Natural killer cell treated with Interleukin-12 subunit alpha and Interleukin-12 subunit beta and Interleukin-15 and Interleukin-18, amount 100 ng/mL, for 72 hours (primary cell): ENCODE results near the gene VANGL2. TPM values are rescaled to one million over a fixed set of nuclear protein-coding genes. Genes with fewer than 3 reads are reported as not detected.
A peak's percentile ranks its signal among the peaks of the same experiment; 100 is the strongest.
"Not testable (repeated sequence)": the region's sequence is repeated elsewhere in the genome, so short reads cannot be mapped to it uniquely, and the experiment has no call there.

Experiments used
- ATAC-seq, 2 donors: fragments of 150-1000 bp; cut with Tn5 transposase in 1 of 2; sonication (Bioruptor Pico), chemical (Tn5 transposase) in 1 of 2; 2 replicates each; pipeline ENCODE4 v1.10.0; 2021
- DNase-seq: peaks from one replicate; pipeline ENCODE4 v3.0.0; 2022; ENCODE audit warnings: low spot score
- H3K27ac Mint-ChIP-seq, 2 donors: 1 replicate in 1 of 2; 2 replicates in 1 of 2; pipeline ENCODE4 v1.8.0; 2022; ENCODE audit warnings: mixed read lengths in 2 of 2, mild to moderate bottlenecking in 1 of 2, moderate library complexity in 1 of 2
- H3K27me3 Mint-ChIP-seq, 2 donors: 1 replicate in 1 of 2; 2 replicates in 1 of 2; pipeline ENCODE4 v1.8.0; 2022; ENCODE audit warnings: mixed read lengths in 2 of 2
- H3K36me3 Mint-ChIP-seq: one replicate; pipeline ENCODE4 v1.8.0; 2022; ENCODE audit warnings: mixed read lengths
- H3K4me1 Mint-ChIP-seq, 2 donors: 1 replicate in 1 of 2; 2 replicates in 1 of 2; pipeline ENCODE4 v1.8.0; 2022; ENCODE audit warnings: low read depth in 2 of 2, mixed read lengths in 2 of 2, mild to moderate bottlenecking in 1 of 2
- H3K4me3 Mint-ChIP-seq: one replicate; pipeline ENCODE4 v1.8.0; 2022; ENCODE audit warnings: mixed read lengths
- H3K9me3 Mint-ChIP-seq: 2 replicates; pipeline ENCODE4 v1.8.0; 2022; ENCODE audit warnings: mixed read lengths
- total RNA-seq, 2 donors: library from RNA; stranded (reverse); gene quantifications; one replicate each; pipeline ENCODE4 v1.2.3, GENCODE V29; 2022

Gene VANGL2
- total RNA-seq, 2 donors from 2014 or later, result not detected

DNA sequence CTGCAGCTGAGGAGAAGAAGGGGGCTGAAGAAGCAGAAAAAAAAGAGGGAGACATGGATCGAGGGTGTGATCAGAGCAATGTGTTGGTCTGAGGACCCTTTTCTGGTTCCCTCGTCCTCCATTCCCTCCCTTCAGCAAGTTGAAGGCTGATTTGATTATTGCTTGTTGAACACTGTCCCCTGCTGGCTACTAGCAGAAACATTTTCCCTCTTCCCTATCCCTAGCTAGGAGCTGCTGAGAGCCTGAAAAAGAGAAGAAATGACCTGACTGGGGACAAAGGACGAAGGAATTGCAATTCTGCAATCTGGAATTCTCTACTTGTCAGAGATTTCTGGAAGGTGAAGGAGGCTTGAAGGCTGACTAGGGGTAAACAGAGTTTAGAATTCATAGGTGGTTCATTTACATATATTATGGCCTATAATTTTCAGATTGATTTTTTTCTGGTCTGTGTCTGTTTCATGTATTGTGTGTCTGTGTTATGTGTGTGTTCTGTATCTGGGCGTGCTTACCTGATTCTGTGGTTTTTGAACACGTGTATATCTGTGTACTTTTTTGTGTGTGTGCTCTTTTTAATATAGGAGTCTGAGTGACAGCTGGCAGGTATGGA, 23.7 kb upstream of the VANGL2 start:
- H3K4me3 Mint-ChIP-seq, result peak overlapping the region; percentile 76
- DNase-seq (no peak), ATAC-seq (peak; percentile 61 to 68)
- no peaks in the 10 kb centered on the region for H3K9me3 Mint-ChIP-seq
- H3K36me3 Mint-ChIP-seq, result no peaks in the 10 kb centered on the region
- peaks cover 14 to 16% of the 10 kb centered on the region in 2 donors for H3K4me1 Mint-ChIP-seq
- no peaks in the 10 kb centered on the region for H3K27me3 Mint-ChIP-seq
- peak overlapping the region; percentile 15 to 64 for H3K27ac Mint-ChIP-seq

- ATAC-seq (no peak), DNase-seq (no peak)
- Mint-ChIP-seq H3K9me3 (no peaks in the 10 kb centered on the region), H3K36me3 (no peaks in the 10 kb centered on the region), H3K27ac (no peak overlapping the region), H3K27me3 (no peaks in the 10 kb centered on the region), H3K4me1 (peaks cover 14 to 16% of the 10 kb centered on the region in 2 donors), H3K4me3 (no peak overlapping the region)
These were observed 22.7 kb upstream of the VANGL2 start for GRCh38 chr1:160377585-160378206.

GRCh38 chr1:160384812-160385211, 15.6 kb upstream of the VANGL2 start:
- Mint-ChIP-seq H3K27me3 (peaks cover 10 to 25% of the 10 kb centered on the region in 2 donors), H3K36me3 (peaks cover 10% of the 10 kb centered on the region)
- H3K27ac Mint-ChIP-seq, DNase-seq, ATAC-seq, H3K4me1 Mint-ChIP-seq, H3K9me3 Mint-ChIP-seq, H3K4me3 Mint-ChIP-seq: not testable (repeated sequence)

DNA sequence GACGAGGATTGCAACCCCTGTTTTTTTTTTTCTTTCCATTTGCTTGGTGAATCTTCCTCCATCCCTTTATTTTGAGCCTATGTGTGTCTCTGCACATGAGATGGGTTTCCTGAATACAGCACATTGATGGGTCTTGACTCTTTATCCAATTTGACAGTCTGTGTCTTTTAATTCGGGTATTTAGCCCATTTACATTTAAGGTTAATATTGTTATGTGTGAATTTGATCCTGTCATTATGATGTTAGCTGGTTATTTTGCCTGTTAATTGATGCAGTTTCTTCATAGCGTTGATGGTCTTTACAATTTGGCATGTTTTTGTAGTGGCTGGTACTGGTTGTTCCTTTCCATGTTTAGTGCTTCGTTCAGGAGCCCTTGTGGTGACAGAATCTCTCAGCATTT, 12.0 kb upstream of the VANGL2 start:
- not testable (repeated sequence) for H3K27ac Mint-ChIP-seq, ATAC-seq, DNase-seq, H3K4me1 Mint-ChIP-seq, H3K4me3 Mint-ChIP-seq, H3K9me3 Mint-ChIP-seq
- Mint-ChIP-seq H3K36me3 (peaks cover 10% of the 10 kb centered on the region), H3K27me3 (peaks cover 16 to 32% of the 10 kb centered on the region in 2 donors)

GRCh38 chr1:160394673-160395072, 5.7 kb upstream of the VANGL2 start:
- Mint-ChIP-seq H3K4me3 (no peak overlapping the region), H3K9me3 (no peaks in the 10 kb centered on the region), H3K27me3 (peaks cover 11 to 26% of the 10 kb centered on the region in 2 donors), H3K4me1 (no peaks in the 10 kb centered on the region), H3K36me3 (no peaks in the 10 kb centered on the region), H3K27ac (no peak overlapping the region)
- ATAC-seq (no peak), DNase-seq (no peak)

DNA sequence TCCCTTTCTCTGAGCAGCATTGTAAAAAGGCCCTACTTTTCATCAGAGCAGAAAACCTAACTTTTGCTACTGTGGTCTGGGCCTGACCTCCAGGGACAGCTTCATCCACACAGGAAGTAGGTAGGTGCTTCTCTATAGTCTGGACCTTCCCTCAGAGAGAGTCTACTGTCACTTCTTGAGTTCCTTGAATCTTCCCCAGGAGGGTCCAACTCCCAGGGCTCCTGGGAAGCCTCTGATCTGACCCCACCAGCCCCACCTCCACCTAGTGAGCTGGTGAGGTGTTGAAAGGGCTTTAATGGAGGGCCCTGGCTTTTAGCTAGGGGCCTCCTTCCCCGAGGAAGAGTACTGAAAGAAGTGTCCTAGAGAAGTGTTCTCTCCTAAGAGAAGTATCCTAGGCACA, 2.7 kb upstream of the VANGL2 start:
- no peak for ATAC-seq
- Mint-ChIP-seq H3K9me3 (no peaks in the 10 kb centered on the region), H3K27me3 (peaks cover 15 to 32% of the 10 kb centered on the region in 2 donors), H3K4me3 (no peak overlapping the region), H3K36me3 (no peaks in the 10 kb centered on the region), H3K4me1 (peaks cover 6 to 8% of the 10 kb centered on the region in 2 donors), H3K27ac (no peak overlapping the region)
- no peak for DNase-seq

DNA sequence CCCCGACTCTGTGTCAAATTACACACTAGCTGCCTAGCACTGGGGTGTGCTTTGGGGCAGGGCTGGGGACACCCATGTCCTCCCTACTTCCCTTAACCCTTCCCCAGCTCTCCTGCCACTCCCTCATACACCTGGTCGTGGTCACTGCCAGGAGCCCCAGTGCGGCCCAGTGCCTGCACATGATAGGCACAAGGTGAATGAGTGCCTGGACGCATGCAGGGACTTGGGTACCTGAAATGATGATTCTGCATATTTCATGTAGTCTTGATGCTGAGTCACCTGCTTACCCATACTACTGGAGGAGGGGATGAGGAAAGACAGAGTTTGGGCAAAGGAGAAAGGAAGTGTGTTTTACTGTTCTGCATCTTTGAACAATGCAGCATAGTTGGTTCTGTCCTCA, 1.5 kb upstream of the VANGL2 start:
- Mint-ChIP-seq H3K4me3 (peak overlapping the region; percentile 59), H3K9me3 (no peaks in the 10 kb centered on the region), H3K4me1 (peaks cover 6 to 8% of the 10 kb centered on the region in 2 donors), H3K36me3 (no peaks in the 10 kb centered on the region), H3K27ac (no peak overlapping the region), H3K27me3 (peaks cover 15 to 30% of the 10 kb centered on the region in 2 donors)
- ATAC-seq, result no peak
- no peak for DNase-seq

DNA sequence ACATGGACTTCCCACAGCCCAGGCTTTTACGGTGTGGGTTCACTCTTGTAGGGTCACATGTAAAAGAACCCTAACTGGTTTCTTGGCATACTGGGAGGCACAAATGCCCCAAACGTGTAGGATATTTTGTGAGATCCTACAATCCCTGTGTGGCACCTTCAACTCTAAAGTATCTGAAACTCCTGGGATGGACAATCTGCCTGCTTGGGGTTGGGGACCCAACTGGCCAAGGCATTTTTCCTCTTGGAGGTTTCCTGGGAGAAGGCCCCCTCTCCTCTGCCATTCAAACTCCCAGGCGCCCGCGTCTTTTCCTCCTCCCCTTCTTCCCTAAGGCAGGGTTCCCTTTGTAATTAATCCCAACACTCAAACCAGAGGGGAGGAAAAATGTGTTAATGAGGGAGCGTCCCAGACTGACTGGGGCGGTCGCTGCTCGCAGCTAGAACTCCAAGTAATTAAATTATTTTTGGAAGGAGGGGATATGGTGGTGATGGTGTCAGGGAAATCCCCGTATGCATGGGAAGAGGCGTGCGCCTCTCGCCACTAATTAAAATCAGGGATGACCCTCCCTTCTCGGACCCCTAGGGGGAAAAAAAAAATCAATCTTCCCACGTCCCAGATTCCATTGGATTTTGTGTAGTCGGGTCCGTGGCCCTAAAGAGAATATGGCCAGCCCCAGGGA, 681 bp upstream of the VANGL2 start:
- H3K9me3 Mint-ChIP-seq, result no peaks in the 10 kb centered on the region

GRCh38 chr1:160400646-160401486, 502 bp downstream of the VANGL2 start:
- Mint-ChIP-seq H3K36me3 (no peaks in the 10 kb centered on the region), H3K27me3 (peaks cover 11 to 16% of the 10 kb centered on the region in 2 donors), H3K27ac (no peak overlapping the region), H3K9me3 (no peaks in the 10 kb centered on the region), H3K4me1 (peaks cover 6 to 8% of the 10 kb centered on the region in 2 donors), H3K4me3 (peak overlapping the region; percentile 24)
- DNase-seq (no peak), ATAC-seq (peak in 1 of 2 donors; percentile 26)

More for the DNA sequence above, 681 bp upstream of the VANGL2 start:
- DNase-seq, result no peak
- no peak overlapping the region for H3K27ac Mint-ChIP-seq
- H3K4me3 Mint-ChIP-seq, result no peak overlapping the region
- peaks cover 15 to 25% of the 10 kb centered on the region in 2 donors for H3K27me3 Mint-ChIP-seq
- ATAC-seq, result no peak
- no peaks in the 10 kb centered on the region for H3K36me3 Mint-ChIP-seq
- peaks cover 6 to 8% of the 10 kb centered on the region in 2 donors for H3K4me1 Mint-ChIP-seq

- Mint-ChIP-seq H3K4me3 (peak overlapping the region; percentile 8), H3K36me3 (no peaks in the 10 kb centered on the region), H3K9me3 (no peaks in the 10 kb centered on the region), H3K27ac (no peak overlapping the region), H3K4me1 (peaks cover 6 to 8% of the 10 kb centered on the region in 2 donors), H3K27me3 (peaks cover 11 to 15% of the 10 kb centered on the region in 2 donors)
- ATAC-seq (no peak), DNase-seq (no peak)
These were observed 1.1 kb downstream of the VANGL2 start for GRCh38 chr1:160401487-160401805.

DNA sequence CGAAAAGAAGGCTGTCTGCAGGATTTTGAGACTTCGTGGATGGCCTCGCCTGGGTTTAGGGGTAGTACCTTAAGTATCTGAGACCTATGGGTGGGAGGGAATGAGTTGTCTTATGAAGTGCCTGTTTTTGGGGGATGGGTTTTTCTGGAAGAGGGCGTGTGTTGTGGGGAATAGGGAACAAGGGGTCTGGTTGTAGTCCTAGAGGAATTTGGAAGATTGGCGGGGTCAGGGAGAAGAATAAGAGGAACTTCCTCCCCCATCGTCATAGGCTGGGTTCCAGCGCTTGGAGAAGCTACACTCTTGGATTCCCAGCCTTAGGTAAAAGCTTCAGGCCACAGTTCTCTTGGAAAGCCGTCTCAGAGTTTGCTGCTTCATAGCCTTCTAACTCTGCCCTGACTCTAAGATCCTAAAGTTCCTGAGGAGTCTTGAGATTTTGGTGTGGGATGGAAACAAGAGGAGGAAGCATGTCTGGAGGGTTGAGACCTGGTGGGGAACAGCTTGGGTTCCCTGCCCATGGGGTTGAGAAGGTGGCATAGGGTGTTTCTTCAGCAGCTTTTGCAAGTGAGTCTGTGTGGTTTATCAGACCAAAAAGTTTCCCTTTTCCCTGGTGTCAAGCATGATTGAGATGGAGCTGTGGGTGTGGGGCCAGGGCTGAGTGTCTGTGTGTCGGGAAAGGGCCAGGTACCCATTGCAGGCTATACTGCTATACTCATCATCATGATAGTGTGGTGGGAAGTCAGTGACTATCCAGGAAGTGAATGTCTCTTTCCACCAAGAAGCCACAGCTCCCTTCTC, 1.8 kb downstream of the VANGL2 start:
- ATAC-seq (no peak), DNase-seq (no peak)
- H3K4me3 Mint-ChIP-seq, result peak overlapping the region; percentile 8
- H3K36me3 Mint-ChIP-seq, result no peaks in the 10 kb centered on the region
- H3K27ac Mint-ChIP-seq, result no peak overlapping the region
- H3K27me3 Mint-ChIP-seq, result peaks cover 11 to 15% of the 10 kb centered on the region in 2 donors
- peaks cover 6 to 8% of the 10 kb centered on the region in 2 donors for H3K4me1 Mint-ChIP-seq
- no peaks in the 10 kb centered on the region for H3K9me3 Mint-ChIP-seq

- peaks cover 11 to 15% of the 10 kb centered on the region in 2 donors for H3K27me3 Mint-ChIP-seq
- H3K9me3 Mint-ChIP-seq, result no peaks in the 10 kb centered on the region
- H3K27ac Mint-ChIP-seq, result no peak overlapping the region
- no peak for ATAC-seq
- no peak for DNase-seq
- H3K4me1 Mint-ChIP-seq, result peaks cover 6 to 8% of the 10 kb centered on the region in 2 donors
- no peaks in the 10 kb centered on the region for H3K36me3 Mint-ChIP-seq
- no peak overlapping the region for H3K4me3 Mint-ChIP-seq
These were observed 2.9 kb downstream of the VANGL2 start for GRCh38 chr1:160403244-160403643.

- H3K27ac Mint-ChIP-seq, result no peak overlapping the region
- ATAC-seq (no peak), DNase-seq (no peak)
- H3K4me1 Mint-ChIP-seq, result peaks cover 6 to 8% of the 10 kb centered on the region in 2 donors
- no peak overlapping the region for H3K4me3 Mint-ChIP-seq
- H3K36me3 Mint-ChIP-seq, result no peaks in the 10 kb centered on the region
- H3K9me3 Mint-ChIP-seq, result no peaks in the 10 kb centered on the region
- peaks cover 11 to 15% of the 10 kb centered on the region in 2 donors for H3K27me3 Mint-ChIP-seq
These were observed 3.7 kb downstream of the VANGL2 start for GRCh38 chr1:160404094-160404493.
